IPS-20b (cell line): ENCODE measurements around the gene PTPRE.

Source experiments
- H3K27ac ChIP-seq: one replicate; pipeline ENCODE4 v1.5.1; 2013; ENCODE audit warnings: low read length
- H3K27me3 ChIP-seq: 2 replicates; pipeline ENCODE4 v1.6.1; 2013; ENCODE audit warnings: mild to moderate bottlenecking, low read length, inconsistent platforms; ENCODE audit not compliant: insufficient read depth
- H3K36me3 ChIP-seq: 2 replicates; pipeline ENCODE4 v1.6.1; 2013; ENCODE audit warnings: low read depth, mild to moderate bottlenecking, inconsistent platforms, low read length, moderate library complexity; ENCODE audit not compliant: insufficient read depth
- H3K4me1 ChIP-seq: 2 replicates; pipeline ENCODE4 v1.6.1; 2013; ENCODE audit warnings: mild to moderate bottlenecking, control low read depth, inconsistent platforms, low read length, moderate library complexity; ENCODE audit not compliant: insufficient read depth
- H3K4me3 ChIP-seq: 2 replicates; pipeline ENCODE4 v1.5.1; 2013; ENCODE audit warnings: mild to moderate bottlenecking, low read length, inconsistent platforms
- H3K9ac ChIP-seq: 2 replicates; pipeline ENCODE4 v1.6.1; 2013; ENCODE audit warnings: low read depth, mild to moderate bottlenecking, inconsistent platforms, low read length, moderate library complexity
- H3K9me3 ChIP-seq: 2 replicates; pipeline ENCODE4 v1.6.1; 2013; ENCODE audit warnings: mild to moderate bottlenecking, low read depth, low read length, inconsistent platforms; ENCODE audit not compliant: insufficient read depth

PTPRE gene

DNA sequence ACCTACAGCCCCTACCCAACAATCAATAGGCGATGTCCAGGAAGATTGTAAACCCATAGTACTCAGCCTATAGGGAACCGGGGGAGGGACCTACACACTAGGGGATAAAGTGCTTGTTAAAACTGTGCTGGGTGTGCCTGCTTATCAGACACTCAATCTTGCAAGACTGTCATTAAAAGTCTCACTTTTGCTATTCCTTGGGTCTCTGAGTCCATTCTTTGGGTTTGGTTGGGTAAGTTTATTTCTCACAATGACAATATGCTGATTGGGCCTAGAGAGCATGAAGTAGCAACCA lies 45.6 kb downstream of the PTPRE start:
- Histone ChIP-seq H3K9me3 (no peaks in the 10 kb centered on the region), H3K4me1 (no peaks in the 10 kb centered on the region), H3K4me3 (no peak overlapping the region), H3K27ac (no peak overlapping the region), H3K9ac (no peak overlapping the region), H3K27me3 (no peaks in the 10 kb centered on the region), H3K36me3 (no peaks in the 10 kb centered on the region)

DNA sequence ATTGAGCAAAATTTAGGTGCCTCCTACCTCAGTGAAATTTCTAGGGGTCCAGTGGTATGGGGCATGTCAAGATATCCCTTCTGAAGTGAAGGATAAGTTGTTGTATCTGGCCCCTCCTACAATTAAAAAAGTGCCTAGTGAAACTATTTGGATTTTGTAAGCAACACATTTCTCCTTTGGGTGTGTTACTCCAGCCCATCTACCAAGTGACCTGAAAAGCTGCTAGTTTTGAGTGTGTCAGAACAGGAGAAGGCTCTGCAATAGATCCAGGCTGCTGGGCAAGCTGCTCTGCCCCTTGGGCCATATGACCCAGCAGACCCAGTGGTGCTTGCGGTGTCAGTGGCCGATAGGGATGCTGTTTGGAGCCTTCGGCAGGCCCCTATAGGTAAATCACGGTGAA lies 46.0 kb downstream of the PTPRE start:
- Histone ChIP-seq H3K9me3 (no peaks in the 10 kb centered on the region), H3K27me3 (no peaks in the 10 kb centered on the region), H3K4me1 (no peaks in the 10 kb centered on the region), H3K27ac (no peak overlapping the region), H3K36me3 (no peaks in the 10 kb centered on the region), H3K9ac (no peak overlapping the region), H3K4me3 (no peak overlapping the region)

DNA sequence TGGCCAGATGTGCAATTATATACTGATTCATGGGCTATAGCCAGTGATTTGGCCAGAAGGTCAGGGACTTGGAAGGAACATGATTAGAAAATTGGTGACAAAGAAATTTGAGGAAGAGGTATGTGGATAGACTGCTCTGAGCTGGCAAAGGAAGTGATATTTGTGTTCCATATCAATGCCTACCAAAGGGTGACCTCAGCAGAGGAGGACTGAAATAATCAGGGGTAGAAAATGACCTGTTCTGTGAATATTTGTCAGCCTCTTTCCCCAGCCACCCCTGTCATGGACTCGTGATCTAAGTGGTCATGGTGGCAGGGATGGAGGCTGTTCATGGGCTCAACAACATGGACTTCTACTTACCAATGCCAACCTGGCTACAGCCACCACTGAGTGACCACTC lies 47.0 kb downstream of the PTPRE start:
- Histone ChIP-seq H3K4me3 (no peak overlapping the region), H3K27ac (no peak overlapping the region), H3K4me1 (no peaks in the 10 kb centered on the region), H3K36me3 (no peaks in the 10 kb centered on the region), H3K9ac (no peak overlapping the region), H3K9me3 (no peaks in the 10 kb centered on the region), H3K27me3 (no peaks in the 10 kb centered on the region)

DNA sequence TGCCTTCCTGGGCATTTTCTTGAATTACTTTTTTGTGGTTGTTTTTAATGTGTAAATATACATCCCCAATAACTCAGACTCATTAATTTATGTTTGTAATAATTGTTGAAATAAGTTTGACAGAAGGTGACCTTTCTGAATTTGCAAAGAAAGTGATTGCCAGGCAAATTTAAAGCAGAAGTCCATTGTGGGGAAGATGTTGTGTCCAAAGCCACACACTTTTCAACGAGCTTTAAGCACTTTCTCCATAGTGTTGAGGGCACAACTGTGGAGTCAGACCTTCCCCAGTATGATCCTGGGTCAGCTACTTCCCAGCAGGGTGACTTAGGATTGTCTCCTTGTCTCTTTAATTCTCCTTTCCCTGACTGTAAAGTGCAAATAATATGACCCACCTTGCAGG lies 52.5 kb downstream of the PTPRE start:
- Histone ChIP-seq H3K9ac (no peak overlapping the region), H3K9me3 (no peaks in the 10 kb centered on the region), H3K27ac (no peak overlapping the region), H3K4me1 (no peaks in the 10 kb centered on the region), H3K4me3 (no peak overlapping the region), H3K36me3 (no peaks in the 10 kb centered on the region), H3K27me3 (no peaks in the 10 kb centered on the region)

DNA sequence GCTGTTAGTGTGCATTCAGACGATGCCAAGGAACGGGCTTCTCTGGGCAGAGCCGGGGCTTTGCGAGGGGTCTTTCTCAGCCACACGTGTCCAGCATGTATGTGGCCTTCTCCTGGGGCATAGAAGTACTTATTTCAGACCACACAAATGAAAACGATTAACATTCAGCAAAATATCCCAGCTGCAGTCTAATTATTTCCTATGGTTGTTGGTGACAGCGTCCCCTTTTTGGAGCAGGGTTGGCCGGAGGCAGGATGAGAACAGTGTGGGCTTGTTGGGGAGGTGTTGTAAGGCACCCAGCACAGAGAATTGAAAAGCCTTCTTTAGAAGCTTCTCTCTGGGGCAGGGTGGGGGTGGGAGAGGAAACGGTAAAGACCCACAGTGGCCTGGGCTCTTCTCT lies 54.2 kb downstream of the PTPRE start:
- H3K9ac ChIP-seq: no peak overlapping the region
- H3K27me3 ChIP-seq: no peaks in the 10 kb centered on the region
- H3K36me3 ChIP-seq: no peaks in the 10 kb centered on the region
- H3K9me3 ChIP-seq: no peaks in the 10 kb centered on the region
- H3K4me1 ChIP-seq: no peaks in the 10 kb centered on the region
- no peak overlapping the region for H3K4me3 ChIP-seq
- no peak overlapping the region for H3K27ac ChIP-seq

DNA sequence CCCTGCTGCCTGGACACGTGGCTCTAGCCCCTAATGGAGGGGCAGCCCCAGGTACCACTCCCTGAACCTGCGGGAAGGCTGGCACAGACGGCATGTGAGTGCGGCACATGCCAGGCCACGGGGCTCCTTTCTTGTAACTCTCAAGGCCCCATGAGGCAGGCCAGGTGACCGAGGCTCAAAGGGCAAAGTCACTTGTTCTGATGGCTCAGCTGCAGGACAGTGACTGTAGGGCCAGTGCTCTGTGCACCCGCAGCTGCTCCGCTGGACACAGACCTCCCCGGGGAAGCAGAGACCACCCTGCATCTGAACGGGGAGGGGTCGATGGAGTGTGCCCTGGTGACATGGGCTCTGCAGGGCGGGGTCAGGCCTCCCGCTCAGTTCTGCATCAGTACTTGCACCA lies 55.3 kb downstream of the PTPRE start:
- Histone ChIP-seq H3K4me3 (no peak overlapping the region), H3K4me1 (no peaks in the 10 kb centered on the region), H3K9me3 (no peaks in the 10 kb centered on the region)

DNA sequence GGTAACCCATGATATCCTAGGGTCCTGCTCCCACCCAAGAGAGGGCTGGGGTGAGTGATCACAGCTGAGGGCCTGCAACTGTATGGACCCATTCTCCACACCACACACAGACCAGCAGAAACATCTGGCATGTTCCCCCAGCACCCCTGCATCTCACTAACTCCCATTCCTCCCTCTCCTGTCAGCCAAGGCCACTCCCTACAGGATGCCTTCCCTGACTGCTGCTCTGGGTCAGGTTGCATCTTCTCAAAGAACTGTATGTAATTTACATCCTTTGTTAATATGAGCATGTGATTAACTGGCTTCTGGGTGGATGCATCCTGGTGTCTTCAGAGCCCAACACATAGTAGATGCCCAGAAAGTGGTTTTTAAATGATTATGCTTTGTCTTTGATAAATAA lies 56.2 kb downstream of the PTPRE start:
- H3K27me3 ChIP-seq: no peaks in the 10 kb centered on the region
- H3K9ac ChIP-seq: no peak overlapping the region
- no peaks in the 10 kb centered on the region for H3K36me3 ChIP-seq
- peaks cover 3% of the 10 kb centered on the region for H3K4me1 ChIP-seq
- no peaks in the 10 kb centered on the region for H3K9me3 ChIP-seq
- no peak overlapping the region for H3K4me3 ChIP-seq
- H3K27ac ChIP-seq: no peak overlapping the region

More for the DNA sequence above, 55.3 kb downstream of the PTPRE start:
- H3K36me3 ChIP-seq: no peaks in the 10 kb centered on the region
- no peak overlapping the region for H3K9ac ChIP-seq
- no peak overlapping the region for H3K27ac ChIP-seq
- no peaks in the 10 kb centered on the region for H3K27me3 ChIP-seq

DNA sequence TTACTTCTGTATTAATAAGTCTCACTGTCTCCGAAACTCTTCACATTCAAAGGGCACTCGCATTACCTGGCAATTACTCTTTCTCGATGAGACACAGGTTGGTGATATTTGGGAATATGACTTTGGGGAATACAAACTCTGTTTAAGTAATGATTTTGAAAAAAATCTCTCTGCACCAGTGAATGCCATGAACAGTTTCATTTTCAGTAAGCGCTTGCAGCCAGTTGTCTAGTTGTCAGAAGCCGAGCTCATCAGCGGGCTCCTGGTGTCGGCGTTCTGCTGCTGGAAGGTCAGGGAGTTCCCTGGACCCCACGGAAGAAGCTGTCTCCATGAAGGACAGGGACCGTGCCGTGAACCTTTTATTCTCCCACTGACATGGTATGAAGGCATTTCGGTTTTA lies 57.7 kb downstream of the PTPRE start:
- no peak overlapping the region for H3K9ac ChIP-seq
- H3K27ac ChIP-seq: no peak overlapping the region
- H3K27me3 ChIP-seq: no peaks in the 10 kb centered on the region
- H3K4me1 ChIP-seq: peaks cover 5% of the 10 kb centered on the region
- no peak overlapping the region for H3K4me3 ChIP-seq
- no peaks in the 10 kb centered on the region for H3K9me3 ChIP-seq
- H3K36me3 ChIP-seq: no peaks in the 10 kb centered on the region

DNA sequence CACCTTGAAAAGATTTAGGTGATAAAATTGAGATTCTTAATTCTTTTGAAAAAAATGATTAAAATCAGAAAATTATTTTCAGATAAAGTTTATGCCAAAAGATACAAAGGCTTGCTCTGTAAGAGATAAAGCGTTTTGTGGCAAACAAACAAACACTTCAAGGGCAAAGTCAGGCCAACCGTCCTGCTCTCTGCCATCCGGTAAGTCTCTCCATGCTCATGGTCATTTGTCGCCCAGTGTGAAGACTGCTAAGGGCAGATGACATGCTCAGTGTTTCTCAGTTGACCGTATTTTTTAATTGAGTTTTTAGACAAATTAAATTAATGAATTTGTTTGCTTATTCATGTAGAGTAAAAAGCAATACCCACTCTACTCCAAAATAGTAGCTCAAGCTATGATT lies 60.0 kb downstream of the PTPRE start:
- H3K27me3 ChIP-seq: no peaks in the 10 kb centered on the region
- H3K27ac ChIP-seq: no peak overlapping the region
- no peak overlapping the region for H3K4me3 ChIP-seq
- no peaks in the 10 kb centered on the region for H3K9me3 ChIP-seq
- no peak overlapping the region for H3K9ac ChIP-seq
- no peaks in the 10 kb centered on the region for H3K36me3 ChIP-seq
- H3K4me1 ChIP-seq: peaks cover 5% of the 10 kb centered on the region

DNA sequence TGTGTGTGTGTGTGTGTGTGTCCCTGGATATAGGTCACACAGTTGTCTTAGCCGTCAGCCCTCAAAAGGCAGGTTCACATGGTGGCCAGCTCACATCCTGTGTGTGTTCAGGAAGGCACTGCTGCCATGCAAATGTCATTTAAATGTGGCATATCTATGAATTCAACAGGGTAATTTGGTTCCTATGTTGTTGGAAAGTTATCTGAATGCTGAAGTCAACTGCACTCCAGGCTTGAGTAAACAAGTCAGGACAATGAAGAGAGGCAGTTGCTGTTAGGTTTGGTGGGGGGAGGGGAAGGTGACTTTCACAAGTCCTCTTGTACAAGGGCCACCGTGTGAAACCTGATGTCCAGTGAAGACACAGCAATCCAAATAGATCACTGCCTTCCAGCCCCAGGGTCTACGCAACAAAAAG lies 61.1 kb downstream of the PTPRE start:
- no peaks in the 10 kb centered on the region for H3K27me3 ChIP-seq
- H3K9ac ChIP-seq: no peak overlapping the region
- peaks cover 5% of the 10 kb centered on the region for H3K4me1 ChIP-seq
- no peaks in the 10 kb centered on the region for H3K36me3 ChIP-seq
- H3K9me3 ChIP-seq: no peaks in the 10 kb centered on the region
- no peak overlapping the region for H3K27ac ChIP-seq
- no peak overlapping the region for H3K4me3 ChIP-seq

DNA sequence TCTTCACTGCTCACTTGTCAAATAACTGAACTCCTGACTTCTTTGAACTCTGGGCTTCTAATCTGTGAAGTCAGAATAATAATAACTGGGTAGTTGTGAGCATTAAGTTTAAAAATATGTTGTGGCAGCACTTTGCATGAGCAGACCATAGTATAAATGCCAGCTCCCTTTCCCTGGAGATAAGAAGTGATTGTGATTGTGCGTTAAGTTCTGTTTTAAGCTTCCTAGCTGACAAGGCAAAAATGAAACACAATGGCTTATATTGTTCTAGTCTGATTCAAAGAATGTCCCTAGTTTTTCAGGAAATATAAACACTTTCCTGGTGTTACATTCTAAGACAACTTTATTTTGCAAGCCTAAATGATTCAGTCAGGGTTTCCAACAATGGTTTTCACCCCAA lies 61.8 kb downstream of the PTPRE start:
- Histone ChIP-seq H3K27me3 (no peaks in the 10 kb centered on the region), H3K4me1 (peaks cover 5% of the 10 kb centered on the region), H3K4me3 (no peak overlapping the region), H3K36me3 (no peaks in the 10 kb centered on the region), H3K27ac (no peak overlapping the region), H3K9me3 (no peaks in the 10 kb centered on the region), H3K9ac (no peak overlapping the region)

DNA sequence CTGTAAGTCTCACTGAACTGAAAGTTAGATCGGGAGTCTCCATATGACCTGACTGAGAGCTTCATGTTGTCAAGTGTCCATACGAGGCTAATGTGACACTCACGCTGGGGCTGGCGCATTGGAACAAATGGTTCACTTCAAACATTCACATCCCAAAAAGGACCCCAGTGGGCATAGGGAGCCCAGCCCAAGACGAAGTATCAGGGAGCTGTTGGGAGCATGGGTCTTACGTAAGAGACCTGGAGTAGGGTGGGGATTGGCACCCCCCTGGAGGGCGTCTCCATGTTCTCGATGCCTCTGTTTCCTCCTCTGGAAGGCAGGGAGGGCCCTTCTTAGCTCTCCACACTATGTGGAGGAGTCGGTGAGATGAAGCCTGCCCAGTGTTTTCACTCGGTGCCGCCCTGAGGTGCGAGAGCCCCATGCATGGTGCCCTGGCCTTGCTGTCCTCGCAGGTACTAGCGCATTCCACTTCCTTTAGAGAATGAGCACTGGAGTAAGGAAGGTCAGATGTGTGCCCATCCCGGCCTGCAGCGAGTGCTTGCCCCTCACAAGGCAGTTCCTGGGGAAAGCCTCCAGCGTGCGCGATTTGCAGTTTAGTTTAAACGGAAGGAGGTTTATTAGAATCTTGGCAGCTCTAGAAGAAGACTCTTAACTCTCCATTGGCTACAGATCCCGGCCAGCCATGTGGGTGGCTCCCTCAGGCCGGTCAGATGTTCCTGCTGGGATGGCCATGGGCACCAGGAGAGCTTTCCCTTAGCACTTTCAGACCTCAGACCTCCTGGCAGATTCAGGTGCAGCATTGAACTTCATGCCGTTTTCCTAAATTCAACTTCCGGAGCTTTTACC lies 64.4 kb downstream of the PTPRE start:
- Histone ChIP-seq H3K27me3 (no peaks in the 10 kb centered on the region), H3K36me3 (no peaks in the 10 kb centered on the region), H3K4me1 (peaks cover 5% of the 10 kb centered on the region), H3K9ac (no peak overlapping the region), H3K4me3 (no peak overlapping the region), H3K27ac (no peak overlapping the region), H3K9me3 (no peaks in the 10 kb centered on the region)
